AML-193 (cell line): ENCODE data around the gene RDH13.
"Not testable (repeated sequence)": the region's sequence is repeated elsewhere in the genome, so short reads cannot be mapped to it uniquely, and the experiment has no call there.

Source experiments
- DNase-seq, 2 experiments: peaks; one replicate each; lab custom pipeline; 2025; lab: John Stamatoyannopoulos, UW

The RDH13 gene, protein sequence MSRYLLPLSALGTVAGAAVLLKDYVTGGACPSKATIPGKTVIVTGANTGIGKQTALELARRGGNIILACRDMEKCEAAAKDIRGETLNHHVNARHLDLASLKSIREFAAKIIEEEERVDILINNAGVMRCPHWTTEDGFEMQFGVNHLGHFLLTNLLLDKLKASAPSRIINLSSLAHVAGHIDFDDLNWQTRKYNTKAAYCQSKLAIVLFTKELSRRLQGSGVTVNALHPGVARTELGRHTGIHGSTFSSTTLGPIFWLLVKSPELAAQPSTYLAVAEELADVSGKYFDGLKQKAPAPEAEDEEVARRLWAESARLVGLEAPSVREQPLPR

DNA sequence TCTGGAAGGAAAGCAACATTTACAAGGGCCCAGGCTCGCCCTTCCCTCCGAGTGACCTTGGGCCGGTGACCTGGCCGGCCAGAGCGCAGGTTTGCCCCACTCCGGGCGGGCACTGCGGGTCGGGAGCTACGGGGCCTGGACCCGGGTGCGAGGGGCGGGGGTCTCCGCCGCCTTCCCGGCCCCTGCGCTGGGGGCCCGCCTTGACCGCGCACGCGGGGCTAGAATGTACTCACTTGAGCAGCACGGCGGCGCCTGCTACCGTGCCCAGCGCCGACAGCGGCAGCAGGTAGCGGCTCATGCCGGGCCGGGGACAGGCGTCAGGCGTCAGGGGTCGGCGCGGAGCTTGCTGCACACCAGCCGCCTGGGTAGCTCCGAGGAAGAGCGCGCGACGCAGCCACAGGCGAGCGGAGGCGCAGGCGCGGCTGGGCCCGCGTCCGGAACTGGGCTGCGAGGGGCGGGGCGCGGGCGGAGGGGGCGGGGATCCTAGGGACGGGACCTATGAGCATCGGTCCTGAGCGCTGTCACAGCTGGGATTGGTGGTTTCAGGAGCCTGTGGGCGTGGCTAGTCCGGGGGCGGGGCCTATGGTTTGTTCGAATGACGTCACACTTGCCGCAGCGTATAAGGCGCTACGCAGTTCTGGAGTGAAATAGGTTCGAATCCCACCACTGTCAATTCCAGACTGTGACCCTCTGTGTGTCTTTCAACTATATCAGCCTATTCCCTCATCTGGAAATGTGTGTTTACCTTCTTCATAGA, at the start of gene RDH13:
Gene RDH13, minus strand, starts transcription at position 414 of the 757 bp plus-strand sequence. Its CDS starts 116 bp downstream, at position 298.
- DNase-seq, result peak; percentile 87 to 88

DNA sequence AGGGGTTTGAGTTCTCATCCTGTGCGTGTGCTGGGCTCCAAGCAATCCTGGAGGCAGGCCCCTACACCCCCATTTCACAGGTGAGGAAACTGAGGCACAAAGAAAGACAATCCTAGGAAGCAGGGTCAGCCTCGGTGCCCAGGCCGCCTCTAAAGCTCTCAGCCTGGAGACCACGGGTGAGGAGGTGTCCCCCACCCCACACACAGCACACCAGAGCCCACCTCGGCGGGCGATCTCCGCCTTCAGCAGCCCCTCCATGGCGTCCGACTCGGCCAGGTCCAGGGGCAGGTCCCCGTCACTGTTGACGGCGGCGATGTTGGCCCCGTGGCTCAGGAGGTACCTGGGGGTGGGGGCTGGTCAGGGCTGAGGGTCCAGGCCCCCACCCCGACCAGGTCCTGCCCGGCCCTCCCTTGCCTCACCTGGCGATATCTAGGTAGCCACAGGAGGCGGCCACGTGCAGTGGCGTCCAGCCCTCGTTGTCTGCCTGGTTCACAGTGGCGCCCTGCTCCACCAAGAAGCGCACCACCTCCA, 49.4 kb upstream of the RDH13 start:
- DNase-seq, result no peak

DNA sequence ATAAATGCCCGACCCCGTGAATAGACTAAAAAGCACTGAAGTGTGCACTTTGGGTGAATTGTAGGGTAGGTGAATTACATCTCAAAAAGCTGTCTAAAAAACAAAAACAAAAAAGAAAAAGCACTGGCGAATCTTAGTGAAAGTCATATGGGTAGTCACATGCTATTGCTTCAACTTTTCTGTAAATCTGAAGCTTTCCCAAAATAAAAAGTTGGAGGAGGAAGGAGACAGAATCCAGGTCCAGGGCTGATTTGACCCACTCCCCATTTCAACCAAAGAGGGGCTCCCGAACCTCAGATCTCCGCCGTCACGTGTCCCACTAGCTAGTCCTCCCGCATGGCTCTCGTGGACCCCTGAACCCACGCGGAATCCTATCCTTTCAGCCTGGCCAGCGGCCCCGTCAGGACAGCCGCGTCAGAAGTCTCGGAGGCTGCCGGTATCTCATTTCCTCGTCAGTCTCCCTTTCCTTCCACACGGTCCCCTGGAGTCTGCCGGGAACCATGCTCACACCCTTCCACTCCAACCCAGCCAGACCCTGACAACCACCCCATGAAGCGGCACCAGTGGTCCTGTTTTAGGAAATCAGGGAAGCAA, 48.4 kb upstream of the RDH13 start:
- no peak for DNase-seq

DNA sequence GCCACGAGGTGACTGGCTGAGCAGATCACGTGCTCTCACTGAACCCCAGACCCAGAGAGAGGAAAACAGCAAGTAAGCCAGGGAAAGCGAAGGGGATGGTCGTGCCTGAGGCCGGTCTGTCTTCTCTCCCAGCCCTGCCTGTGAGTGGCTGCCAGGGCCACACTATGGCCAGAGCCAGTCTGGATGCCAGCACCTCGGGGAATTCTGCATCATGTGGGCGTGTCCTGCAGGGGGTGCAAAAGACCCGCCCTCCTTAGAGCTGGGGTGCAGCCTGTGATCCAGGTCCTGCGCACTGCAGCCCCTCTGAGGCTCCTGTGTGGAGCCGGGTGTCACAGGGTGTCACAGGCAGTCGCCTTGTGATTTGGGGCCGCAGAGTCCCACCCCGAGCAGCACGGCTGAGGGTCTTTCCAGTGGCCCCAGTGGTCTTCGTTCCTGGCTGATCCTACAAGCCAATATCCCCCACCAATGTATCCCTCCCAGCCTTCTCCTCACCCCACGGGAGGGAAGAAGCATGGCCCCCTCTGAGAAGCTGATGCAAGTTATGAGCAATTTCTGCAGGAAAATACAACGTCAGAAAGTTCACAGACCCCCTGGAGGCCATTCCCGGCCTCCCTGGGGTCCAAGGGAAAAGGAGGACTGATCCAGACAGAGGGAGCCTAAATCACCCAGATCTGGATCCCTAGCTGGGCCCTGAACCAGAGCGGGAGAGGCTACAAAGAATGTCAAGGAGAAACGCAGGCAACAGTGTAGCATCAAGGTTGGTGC, 46.8 kb upstream of the RDH13 start:
- DNase-seq, result no peak

DNA sequence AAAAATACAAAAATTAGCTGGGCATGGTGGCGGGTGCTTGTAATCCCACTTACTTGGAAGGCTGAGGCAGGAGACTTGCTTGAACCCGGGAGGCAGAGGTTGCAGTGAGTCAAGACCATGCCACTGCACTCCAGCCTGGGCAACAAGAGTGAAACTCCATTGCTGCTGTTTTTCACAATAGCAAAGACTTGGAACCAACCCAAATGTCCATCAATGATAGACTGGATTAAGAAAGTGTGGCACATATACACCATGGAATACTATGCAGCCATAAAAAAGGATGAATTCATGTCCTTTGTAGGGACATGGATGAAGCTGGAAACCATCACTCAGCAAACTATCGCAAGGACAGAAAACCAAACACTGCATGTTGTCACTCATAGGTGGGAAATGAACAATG, 44.3 kb upstream of the RDH13 start:
- DNase-seq, result not testable (repeated sequence)

DNA sequence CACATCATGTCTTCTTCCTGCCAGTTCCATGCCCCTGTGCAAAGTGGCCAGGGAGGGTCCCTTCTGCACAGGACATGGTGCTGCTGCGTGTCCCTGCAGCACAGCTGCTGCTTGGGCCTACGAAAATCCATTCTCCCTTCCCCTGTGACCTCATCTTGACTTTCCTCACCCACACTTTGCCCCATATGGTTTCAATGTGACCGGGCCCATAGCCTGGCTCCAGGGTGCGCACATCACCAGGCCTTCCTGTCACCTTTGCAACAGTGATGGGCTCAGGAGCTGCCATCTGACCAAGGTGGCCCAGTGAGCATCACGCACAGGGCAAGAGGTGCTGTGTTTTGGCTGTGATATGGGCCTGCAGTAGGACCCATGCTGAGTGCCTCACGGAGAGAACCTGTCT, 43.6 kb upstream of the RDH13 start:
- DNase-seq, result no peak

DNA sequence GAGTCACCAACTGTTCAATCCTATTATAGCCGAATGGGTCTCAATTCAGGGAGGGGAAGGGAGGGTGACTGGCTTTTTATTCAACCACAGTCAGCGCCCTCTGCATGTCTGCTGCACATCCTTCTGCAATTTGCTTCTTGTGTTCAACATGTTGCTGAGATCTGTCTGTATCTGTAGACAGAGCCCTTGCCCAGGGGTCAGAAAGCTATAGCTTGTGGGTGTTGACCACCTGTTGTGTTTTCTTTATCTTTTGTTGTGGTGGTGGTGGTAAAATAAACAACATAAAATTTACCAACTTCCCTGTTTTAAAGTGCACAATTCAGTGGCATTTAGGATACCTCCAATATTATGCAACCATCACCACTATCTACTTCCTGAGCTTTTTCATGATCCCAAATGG, 42.3 kb upstream of the RDH13 start:
- no peak for DNase-seq

DNA sequence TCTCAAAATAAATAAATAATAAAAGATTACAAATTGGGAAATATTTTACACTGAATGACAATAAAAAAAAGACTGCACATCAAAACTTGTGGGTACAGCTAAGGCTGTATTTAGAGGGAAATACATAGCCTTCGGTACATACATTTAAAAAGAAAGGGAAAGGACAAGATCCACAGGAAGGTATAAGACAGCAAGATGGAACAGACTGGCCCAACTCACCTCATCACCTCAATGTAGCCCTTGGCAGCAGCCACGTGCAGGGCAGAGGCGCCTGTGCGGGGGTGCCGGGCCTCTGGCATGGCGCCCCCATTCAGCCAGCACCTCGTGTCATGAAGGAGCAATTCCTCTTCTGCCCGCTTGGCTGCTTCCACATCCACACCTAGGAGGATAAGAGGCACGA, 40.2 kb upstream of the RDH13 start:
- no peak for DNase-seq

DNA sequence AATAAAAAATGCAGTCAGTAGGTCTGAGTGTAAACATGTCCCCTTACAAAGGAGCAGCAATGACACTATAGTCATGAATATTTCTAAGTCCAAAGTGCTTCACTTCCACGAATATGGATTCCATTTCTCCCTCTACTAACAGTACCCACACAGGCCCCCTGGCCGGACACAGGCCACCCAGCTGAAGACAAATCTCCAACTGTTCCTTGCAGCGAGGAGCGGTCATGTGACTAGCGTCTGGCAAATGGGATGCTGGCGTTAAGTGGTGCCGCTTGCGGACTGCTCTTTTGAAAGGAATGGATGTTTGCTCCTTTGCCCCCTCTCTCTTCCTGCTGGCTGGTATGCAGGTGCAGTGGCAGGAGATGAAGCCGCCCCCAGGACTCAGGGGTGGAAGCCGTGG, 38.3 kb upstream of the RDH13 start:
- no peak for DNase-seq

DNA sequence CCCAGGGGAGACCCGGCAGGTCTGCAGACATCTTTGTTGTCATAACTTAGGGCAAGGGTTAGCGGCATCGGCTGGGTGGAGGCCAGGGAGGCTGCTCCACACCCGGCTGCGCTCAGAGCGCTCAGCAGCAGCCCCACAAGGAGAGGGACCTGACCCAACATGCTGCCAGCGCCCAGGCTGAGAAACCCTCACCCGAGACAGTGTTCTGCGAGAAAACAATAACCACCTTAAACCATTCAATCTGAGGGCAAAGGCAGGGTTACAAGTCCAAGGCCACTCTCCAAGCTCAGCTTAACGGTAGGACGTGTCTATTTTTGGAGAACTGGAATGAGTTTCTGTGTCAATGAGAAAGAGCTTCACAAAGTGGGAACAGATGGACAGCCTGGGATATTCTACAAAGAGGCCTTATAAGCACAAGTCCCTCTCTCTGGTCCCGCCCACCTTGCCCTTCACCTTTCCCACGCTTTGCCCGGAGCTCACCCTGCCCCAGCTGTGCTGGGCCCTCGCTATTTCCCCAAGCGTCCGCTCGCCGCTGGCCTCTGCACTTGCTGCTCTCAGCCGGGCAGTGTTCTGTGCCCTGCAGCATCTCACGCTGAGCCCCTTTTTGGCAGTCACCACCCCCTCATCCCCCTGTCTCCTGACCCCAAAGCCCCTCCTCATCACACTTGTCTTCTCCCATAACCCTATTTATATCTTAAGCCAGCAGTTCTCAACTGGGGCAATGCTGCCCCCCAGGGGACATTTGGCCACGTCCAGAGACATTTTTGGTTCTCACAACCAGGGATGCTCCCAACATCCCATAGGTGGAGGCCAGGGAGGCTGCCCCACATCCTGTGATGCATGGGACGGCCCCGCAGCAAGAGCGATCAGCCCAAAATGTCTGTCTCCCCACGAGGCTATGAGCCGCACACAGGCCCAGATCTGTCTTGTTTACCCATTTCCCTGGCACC, 36.9 kb upstream of the RDH13 start:
- no peak for DNase-seq

DNA sequence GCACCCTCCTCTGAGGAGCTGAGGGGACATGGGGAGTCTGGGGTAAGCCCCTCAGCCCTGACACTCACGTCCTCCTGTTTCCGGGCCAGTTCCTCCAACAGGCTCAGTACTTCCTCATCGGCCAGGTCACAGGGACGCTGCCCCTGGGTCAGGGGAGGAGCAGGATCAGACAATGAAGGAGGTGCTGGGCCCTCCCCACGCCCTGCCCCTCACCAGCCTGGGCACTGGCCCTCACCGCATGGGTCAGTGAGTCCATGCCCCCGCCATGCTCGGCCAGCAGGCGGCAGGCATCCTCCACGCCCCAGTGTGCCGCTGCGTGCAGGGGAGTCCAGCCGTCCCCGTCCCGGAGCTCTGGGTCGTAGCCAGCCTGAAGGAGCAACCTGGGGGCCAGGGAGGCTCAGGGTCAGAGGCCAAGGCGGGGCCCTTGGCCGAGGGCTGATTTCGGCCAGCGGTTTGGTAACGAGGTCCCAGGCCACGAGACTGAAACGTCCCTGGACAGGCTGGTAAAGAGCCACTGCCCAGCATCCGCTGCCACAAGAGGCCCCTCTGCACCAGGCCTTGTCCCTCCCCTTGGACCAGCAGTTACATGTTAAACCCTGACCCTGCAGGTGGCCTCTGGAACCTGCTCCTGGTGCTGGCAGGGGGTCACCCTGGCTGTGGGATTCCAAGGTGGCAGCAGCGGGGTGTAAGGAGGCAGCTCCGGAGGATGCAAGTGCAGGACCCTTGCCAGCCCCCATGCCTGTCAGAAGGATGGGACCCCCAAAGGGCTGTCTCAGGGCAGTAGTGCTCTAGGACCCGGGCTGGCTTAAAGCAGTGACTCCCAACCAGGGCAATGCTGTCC, 36.0 kb upstream of the RDH13 start:
- DNase-seq, result no peak

DNA sequence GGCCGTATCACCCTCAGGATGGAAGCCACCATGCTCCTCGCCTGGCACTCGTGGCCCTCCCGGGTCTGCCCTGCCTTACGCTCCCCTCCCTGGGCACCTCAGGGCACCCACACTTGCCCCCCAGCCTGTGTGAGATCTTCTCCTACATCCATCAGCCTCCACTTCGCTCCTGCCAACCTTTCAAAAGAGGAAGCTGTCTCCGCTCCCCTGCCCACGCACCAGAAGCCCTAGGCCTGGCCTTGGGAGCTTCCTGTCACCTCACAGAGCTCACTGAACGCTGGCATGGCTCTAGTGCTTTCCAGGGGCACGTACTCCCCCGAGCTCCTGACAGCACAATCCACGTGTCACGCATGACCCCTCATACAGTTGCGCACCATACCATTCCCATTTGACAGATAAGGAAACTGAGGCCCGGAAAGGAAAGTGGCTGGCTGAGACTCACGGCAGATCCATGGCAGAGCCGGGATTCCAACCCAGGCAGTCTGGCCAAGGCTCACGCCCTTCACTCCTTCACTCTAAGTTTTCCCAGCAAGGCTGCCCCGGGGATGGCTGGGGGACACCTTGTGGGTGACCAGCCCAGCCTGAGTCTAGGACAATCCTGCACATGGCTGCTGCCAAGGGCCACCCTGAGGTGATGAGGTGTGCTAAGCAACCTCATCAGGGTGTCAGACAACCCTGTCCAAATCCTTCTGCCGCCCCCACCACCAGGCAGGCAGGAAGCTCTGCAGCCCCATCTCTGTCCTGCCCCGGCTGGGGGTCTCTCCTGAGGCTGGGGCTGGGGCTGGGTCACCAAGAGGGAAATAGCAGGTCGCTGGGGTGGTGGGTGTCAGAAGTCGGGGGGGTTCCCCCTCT, 35.1 kb upstream of the RDH13 start:
- no peak for DNase-seq

DNA sequence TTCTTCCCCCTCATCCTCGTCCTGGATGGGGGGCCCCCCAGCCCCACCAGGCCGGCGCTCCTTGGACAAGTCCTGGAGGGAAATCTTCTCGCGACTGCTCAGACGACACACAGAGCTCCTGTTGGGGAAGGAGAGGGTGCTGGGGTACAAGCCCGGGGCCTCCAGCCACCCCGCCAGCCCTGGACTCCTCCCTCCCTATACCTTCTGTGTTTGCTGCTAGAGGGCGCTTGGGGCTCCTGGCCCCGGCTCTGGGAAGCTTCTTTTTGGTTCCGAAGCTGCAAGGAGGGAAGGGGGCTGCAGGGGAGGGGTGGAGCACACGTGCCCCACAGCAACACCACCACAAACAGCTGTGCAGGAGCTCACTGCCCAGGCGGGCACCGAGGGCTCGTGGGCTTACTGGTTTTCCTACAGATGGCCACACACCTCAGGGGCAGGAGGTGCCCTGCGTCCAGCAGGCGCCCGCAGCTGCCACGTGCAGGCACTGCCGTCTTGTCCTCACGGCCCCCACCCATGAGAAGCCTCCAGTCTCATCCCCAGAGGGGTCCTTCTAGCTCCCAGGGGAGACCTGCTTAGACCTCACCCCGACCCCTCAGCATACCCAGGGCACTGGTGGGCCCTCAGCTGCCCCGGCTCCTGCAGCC, 33.2 kb upstream of the RDH13 start:
- DNase-seq, result no peak

DNA sequence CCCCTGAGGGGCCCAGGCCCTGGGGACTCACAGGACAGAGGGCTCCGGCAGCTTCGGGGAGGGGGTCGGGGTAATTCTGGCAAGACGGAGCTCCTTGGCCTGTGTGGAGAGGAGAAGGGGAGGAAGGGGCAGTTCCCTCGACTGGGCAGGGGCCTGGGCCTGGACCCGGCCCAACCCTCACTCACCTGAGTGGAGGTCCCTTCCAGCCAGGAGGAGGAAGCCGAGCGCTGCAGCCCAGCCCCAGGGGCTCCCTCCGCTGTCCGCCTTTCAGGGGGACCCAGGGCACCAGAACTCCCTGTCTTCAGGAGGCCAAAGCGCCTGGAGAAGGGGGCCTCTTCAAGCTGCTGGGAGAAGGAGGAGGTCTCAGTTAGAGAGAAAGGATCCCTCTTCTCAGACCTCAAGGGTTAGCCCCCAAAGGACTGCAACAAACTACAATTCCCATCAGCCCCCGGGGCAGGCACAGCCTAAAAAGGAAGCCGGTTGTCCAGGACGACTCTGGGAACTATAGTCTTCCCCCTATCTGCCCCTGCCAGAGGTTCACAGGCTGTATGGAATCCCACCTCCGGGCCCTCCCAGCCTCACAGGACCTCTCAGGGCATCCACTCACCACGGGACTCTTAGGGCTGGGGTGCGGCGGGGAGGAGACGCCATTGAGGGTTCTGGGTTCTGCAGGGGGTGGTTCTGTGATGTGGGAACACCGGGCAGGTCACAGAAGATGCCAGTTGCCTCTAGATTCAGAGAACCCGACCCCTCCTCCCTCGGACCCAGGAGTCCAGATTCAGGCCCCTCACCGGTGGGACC, 32.5 kb upstream of the RDH13 start:
- DNase-seq, result no peak

DNA sequence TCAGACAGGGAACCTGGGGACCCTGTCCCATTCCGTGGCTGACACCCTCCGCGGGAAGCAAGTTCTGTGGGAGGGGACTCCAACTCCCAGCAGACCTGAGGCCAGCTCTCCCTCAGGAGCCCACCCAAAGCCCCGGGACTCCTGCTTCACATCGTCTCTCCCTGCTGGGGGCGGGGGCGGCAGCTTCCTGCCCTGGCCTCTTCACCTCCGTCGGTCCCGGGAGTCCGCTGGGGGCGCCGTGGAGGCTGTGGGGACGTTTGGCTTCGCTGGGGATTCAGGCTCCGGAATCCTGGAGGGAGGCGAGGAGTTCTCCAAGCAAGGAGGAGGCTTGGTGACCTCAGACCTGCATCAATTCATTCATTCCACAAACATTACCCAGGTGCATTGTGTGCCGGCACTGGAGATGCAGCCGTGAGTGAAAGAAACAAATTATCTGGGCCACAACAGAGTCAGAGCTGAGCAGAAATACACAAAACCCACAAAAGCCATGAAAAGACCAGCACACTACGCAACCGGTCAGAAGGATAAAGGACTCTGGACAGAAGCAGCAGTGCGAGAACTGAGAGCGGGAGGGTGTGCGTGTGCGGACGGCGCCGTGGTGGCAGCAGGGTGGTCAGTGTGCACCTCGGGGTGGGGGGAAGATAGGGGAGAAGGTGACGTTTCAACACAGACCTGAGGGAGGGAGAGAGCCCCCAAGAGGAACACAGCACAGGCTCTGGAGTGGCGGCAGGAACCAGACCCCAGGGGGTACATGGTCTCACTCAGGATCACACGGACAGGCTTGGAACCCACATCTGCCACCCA, 31.7 kb upstream of the RDH13 start:
- DNase-seq, result no peak

DNA sequence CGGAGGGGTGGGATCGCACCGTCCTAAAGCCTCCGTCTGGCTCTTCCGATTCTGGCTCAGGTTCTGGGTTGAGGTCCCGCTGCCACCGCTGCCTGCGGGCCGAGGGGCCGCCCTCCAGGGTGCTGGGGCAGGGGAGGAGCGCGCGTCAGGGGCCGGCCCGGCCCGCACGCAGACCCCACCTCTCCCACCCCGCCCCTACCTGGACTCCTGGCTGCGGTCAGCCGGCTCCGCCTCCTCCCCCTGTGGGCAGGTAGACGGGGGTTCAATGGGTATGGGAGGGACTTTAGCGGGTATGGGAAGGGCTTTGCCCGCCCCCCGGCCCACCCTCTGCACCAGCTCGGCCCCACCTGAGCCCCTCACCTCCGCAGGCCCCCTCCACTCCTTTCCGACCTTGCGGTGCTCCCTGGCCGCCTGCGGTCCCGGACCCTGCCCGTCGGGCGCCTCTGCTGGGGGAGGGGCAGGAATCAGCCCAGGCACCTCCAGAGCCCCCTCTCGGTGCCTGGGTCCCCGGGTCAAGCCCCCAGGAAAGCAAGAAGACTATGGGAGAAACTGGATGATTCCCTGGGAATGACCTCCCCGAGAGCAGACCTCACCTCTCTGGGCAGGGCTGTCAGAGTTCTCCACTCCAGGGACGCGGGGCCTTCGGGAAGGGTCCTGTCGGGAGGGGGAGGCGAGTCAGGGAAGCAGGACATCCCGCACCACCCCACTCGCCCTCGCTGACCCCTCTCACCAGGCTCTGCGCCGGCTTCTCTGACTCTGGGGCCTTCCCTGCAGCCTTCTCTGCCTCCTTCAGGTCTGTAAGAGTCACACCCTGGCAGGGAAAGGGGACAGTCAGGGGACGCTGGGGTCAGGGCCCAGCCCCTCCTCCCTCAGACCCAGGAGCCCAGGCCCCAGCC, 29.7 kb upstream of the RDH13 start:
- no peak for DNase-seq
